Fibroblast of lung (primary cell): ENCODE data around the gene UQCRQ.

Experiments
- EZH2 ChIP-seq: IDR thresholded peaks from 2 replicates; pipeline ENCODE4 v1.5.1; 2012; ENCODE audit warnings: low read length, control low read depth, mild to moderate bottlenecking; ENCODE audit errors: missing control alignments
- TF ChIP-seq, protein P1 (sequence below), 2 donors: IDR thresholded peaks in 1 of 2; conservative IDR thresholded peaks in 1 of 2; 1 replicate in 1 of 2; 2 replicates in 1 of 2; pipeline ENCODE4 v1.5.1; 2011 to 2012; ENCODE audit warnings: low read length in 2 of 2, control low read depth in 1 of 2, inconsistent platforms in 1 of 2, low read depth in 1 of 2, mild to moderate bottlenecking in 1 of 2

DNA sequence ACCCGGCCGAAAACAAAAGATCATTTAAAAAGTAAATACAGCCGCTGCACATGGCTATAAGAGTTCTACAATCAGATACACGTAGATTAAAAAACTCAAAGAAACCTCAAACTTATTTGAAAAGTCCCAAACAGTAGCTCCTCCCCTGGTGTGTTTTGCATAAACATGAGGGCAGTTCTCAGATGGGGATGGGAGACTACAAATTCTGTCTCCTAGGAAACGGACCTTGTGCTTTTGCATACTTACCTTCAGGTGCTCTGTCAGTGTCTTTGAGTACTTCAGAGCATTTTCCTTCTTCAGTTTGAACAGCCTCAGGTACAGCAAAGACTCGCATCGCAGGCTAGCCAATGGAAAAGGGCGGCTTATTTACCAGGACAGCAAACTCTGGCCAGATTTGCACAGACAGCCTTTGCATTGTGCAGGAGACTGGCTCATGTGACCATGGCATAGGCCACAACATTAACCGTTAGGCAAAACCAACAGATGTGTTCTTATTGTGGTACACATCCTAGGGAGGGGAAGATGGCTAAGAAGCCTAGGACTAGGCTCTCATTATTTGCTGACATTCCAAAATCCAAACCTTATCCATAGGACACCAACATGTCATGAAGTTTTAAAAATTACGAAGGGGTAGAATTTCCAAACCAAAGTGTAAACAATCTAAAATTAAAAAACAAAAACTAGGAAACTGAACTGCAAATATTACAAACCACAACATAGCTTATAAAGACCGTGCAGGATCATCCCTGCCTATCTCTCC lies 19.8 kb downstream of the UQCRQ start:
- TF ChIP-seq EZH2, result no peak
- TF ChIP-seq, protein P1, sequence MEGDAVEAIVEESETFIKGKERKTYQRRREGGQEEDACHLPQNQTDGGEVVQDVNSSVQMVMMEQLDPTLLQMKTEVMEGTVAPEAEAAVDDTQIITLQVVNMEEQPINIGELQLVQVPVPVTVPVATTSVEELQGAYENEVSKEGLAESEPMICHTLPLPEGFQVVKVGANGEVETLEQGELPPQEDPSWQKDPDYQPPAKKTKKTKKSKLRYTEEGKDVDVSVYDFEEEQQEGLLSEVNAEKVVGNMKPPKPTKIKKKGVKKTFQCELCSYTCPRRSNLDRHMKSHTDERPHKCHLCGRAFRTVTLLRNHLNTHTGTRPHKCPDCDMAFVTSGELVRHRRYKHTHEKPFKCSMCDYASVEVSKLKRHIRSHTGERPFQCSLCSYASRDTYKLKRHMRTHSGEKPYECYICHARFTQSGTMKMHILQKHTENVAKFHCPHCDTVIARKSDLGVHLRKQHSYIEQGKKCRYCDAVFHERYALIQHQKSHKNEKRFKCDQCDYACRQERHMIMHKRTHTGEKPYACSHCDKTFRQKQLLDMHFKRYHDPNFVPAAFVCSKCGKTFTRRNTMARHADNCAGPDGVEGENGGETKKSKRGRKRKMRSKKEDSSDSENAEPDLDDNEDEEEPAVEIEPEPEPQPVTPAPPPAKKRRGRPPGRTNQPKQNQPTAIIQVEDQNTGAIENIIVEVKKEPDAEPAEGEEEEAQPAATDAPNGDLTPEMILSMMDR (conservative IDR thresholded peaks at IDR 0.05 in 1 of 2, IDR thresholded peaks at IDR 0.05 in 1 of 2; ENCODE audit: low read depth in 1 of 2, low read length in 2 of 2), result no peak
